Liver (tissue), 9 donors: ENCODE measurements around the gene CREB3L1. TPM values are rescaled to one million over a fixed set of nuclear protein-coding genes. Genes with fewer than 3 reads are reported as not detected.

Source experiments
- DNase-seq: peaks from one replicate; pipeline ENCODE4 v3.0.0-alpha.2; 2017; ENCODE audit warnings: low spot score
- H3K27ac ChIP-seq, 2 donors: one replicate each; pipeline ENCODE4 v1.7.0; 2013; ENCODE audit warnings: inconsistent platforms in 2 of 2, low read length in 2 of 2, control low read depth in 1 of 2, low read depth in 1 of 2, mild to moderate bottlenecking in 1 of 2
- H3K27me3 ChIP-seq, 4 donors: one replicate each; pipeline versions ENCODE4 v1.6.1 to v1.7.0; 2013; ENCODE audit warnings: low read length in 3 of 4, inconsistent platforms in 1 of 4, mild to moderate bottlenecking in 1 of 4, moderate library complexity in 1 of 4; ENCODE audit not compliant: control insufficient read depth in 4 of 4, insufficient read depth in 4 of 4
- H3K36me3 ChIP-seq, 4 donors: one replicate each; pipeline versions ENCODE4 v1.6.1 to v1.7.0; 2013; ENCODE audit warnings: low read length in 3 of 4, mild to moderate bottlenecking in 3 of 4, low read depth in 1 of 4, moderate library complexity in 1 of 4; ENCODE audit not compliant: control insufficient read depth in 4 of 4, insufficient read depth in 3 of 4
- H3K4me1 ChIP-seq, 4 donors: one replicate each; pipeline versions ENCODE4 v1.6.1 to v1.7.0; 2013; ENCODE audit warnings: low read length in 3 of 4, mild to moderate bottlenecking in 3 of 4, moderate library complexity in 1 of 4; ENCODE audit not compliant: control insufficient read depth in 4 of 4, insufficient read depth in 4 of 4
- H3K4me3 ChIP-seq, 3 donors: one replicate each; pipeline versions ENCODE4 v1.6.1 to v1.7.0; 2013; ENCODE audit warnings: low read length in 3 of 3, control low read depth in 1 of 3, low read depth in 1 of 3, mild to moderate bottlenecking in 1 of 3
- H3K9ac ChIP-seq, 2 donors: one replicate each; pipeline ENCODE4 v1.7.0; 2013; ENCODE audit warnings: low read length in 2 of 2, mild to moderate bottlenecking in 2 of 2, moderate library complexity in 2 of 2, control low read depth in 1 of 2, low read depth in 1 of 2
- H3K9me3 ChIP-seq, 4 donors: one replicate each; pipeline versions ENCODE4 v1.6.1 to v1.7.0; 2013; ENCODE audit warnings: low read length in 3 of 4; ENCODE audit not compliant: control insufficient read depth in 4 of 4
- CTCF ChIP-seq: fragments of 150-350 bp; IDR thresholded peaks from 2 replicates; pipeline ENCODE4 v1.5.1; 2017; ENCODE audit warnings: improper control_type of control experiment, low read depth, low read length; ENCODE audit not compliant: missing input control
- EGR1 ChIP-seq, 2 donors: IDR thresholded peaks; 2 replicates each; pipeline ENCODE4 v1.6.1; 2016 to 2018; ENCODE audit warnings: antibody characterized with exemption in 2 of 2, low read depth in 2 of 2
- FOXA1 ChIP-seq: IDR thresholded peaks from 2 replicates; pipeline ENCODE4 v1.6.1; 2016; ENCODE audit warnings: antibody characterized with exemption
- FOXA2 ChIP-seq: IDR thresholded peaks from 2 replicates; pipeline ENCODE4 v1.6.1; 2016; ENCODE audit warnings: antibody characterized with exemption
- RAD21 ChIP-seq, 2 donors: IDR thresholded peaks; 2 replicates each; pipeline ENCODE4 v1.6.1; 2016; ENCODE audit warnings: antibody characterized with exemption in 2 of 2, mild to moderate bottlenecking in 2 of 2
- REST ChIP-seq: IDR thresholded peaks from 2 replicates; pipeline ENCODE4 v1.6.1; 2016; ENCODE audit warnings: antibody characterized with exemption, mild to moderate bottlenecking
- TAF1 ChIP-seq: conservative IDR thresholded peaks from 2 replicates; pipeline ENCODE4 v1.6.1; 2016; ENCODE audit warnings: antibody characterized with exemption, mild to moderate bottlenecking
- YY1 ChIP-seq: IDR thresholded peaks from 2 replicates; pipeline ENCODE4 v1.6.1; 2016; ENCODE audit warnings: antibody characterized with exemption, mild to moderate bottlenecking
- WGBS: extraction: QIAGEN DNeasy Blood & Tissue Kit; methylation state at CpG from one replicate; pipeline ENCODE4 v1.1.7; 2013; 5-methylcytosine and 5-hydroxymethylcytosine counted together
- polyA plus RNA-seq, 2 donors: library from polyadenylated mRNA; stranded (reverse) in 1 of 2; unstranded in 1 of 2; fragments of 200-250 nt in 1 of 2; fragments of >200 nt in 1 of 2; fragmentation: Nextera tagmentation in 1 of 2; extraction: Ambion mirVana in 1 of 2; gene quantifications; one replicate each; pipeline versions ENCODE4 v1.2.1 to v1.2.3, GENCODE V29; 2013 to 2015
- total RNA-seq, 2 donors: library from RNA; depleted of rRNA; stranded (reverse); fragments of >200 nt; gene quantifications; one replicate each; pipeline ENCODE4 v1.2.3, GENCODE V29; 2014
- TF ChIP-seq, protein P1 (sequence below): IDR thresholded peaks from 2 replicates; pipeline ENCODE4 v1.6.1; 2016; ENCODE audit warnings: antibody characterized with exemption
- TF ChIP-seq, protein P2 (sequence below): IDR thresholded peaks from 2 replicates; pipeline ENCODE4 v1.6.1; 2016; ENCODE audit warnings: antibody characterized with exemption
- donor health status: healthy.
- donor health status: healthy.
- donor health status: healthy.
- donor health status: healthy.
- donor health status: healthy.

Gene CREB3L1
- total and polyA plus RNA-seq, 4 donors: 0.14 to 1.3 (median 0.33) TPM

- no peaks in the 10 kb centered on the region for H3K27me3 ChIP-seq
- H3K4me1 ChIP-seq: peaks cover 0 to 40% (median 29%) of the 10 kb centered on the region in 4 donors
- H3K36me3 ChIP-seq: no peaks in the 10 kb centered on the region
- H3K9me3 ChIP-seq: no peaks in the 10 kb centered on the region
- TF ChIP-seq CTCF (peak; percentile 99), FOXA2 (no peak), RAD21 (IDR thresholded peaks at IDR 0.05) (peak in 1 of 2 donors; percentile 22), YY1 (no peak)
- 12% methylated on average over 80 of the region's 80 CpGs for WGBS
- DNase-seq: peak; percentile 95
- H3K27ac ChIP-seq: peak within 1 kb of the TSS; percentile 42 to 43
- peak within 1 kb of the TSS; percentile 45 to 88 (median 71) for H3K4me3 ChIP-seq
- peak within 1 kb of the TSS; percentile 24 to 43 for H3K9ac ChIP-seq
Observed at GRCh38 chr11:46346886-46347636, 69.6 kb downstream of the CREB3L1 start, which contains the start of gene DGKZ. TSS of gene DGKZ (plus strand) at chr11:46347463. CDS start at chr11:46347660, 197 bp downstream.

GRCh38 chr11:46347637-46348311 is 70.3 kb downstream of the CREB3L1 start:
- 17% methylated on average over 63 of the region's 63 CpGs for WGBS
- DNase-seq: no peak
- no peaks in the 10 kb centered on the region for H3K27me3 ChIP-seq
- peaks cover 0 to 42% (median 30%) of the 10 kb centered on the region in 4 donors for H3K4me1 ChIP-seq
- H3K9ac ChIP-seq: peak overlapping the region; percentile 24 to 43
- no peaks in the 10 kb centered on the region for H3K36me3 ChIP-seq
- TF ChIP-seq RAD21 (IDR thresholded peaks at IDR 0.05) (no peak), REST (no peak), FOXA1 (no peak), TAF1 (no peak), EGR1 (IDR thresholded peaks at IDR 0.05; ENCODE audit: low read depth in 2 of 2) (no peak)
- TF ChIP-seq, protein P1, sequence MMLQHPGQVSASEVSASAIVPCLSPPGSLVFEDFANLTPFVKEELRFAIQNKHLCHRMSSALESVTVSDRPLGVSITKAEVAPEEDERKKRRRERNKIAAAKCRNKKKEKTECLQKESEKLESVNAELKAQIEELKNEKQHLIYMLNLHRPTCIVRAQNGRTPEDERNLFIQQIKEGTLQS: no peak
- TF ChIP-seq, protein P2, sequence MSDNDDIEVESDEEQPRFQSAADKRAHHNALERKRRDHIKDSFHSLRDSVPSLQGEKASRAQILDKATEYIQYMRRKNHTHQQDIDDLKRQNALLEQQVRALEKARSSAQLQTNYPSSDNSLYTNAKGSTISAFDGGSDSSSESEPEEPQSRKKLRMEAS: no peak
- H3K9me3 ChIP-seq: no peaks in the 10 kb centered on the region
- H3K4me3 ChIP-seq: peak overlapping the region; percentile 45 to 88 (median 71)
- peak overlapping the region; percentile 42 to 43 for H3K27ac ChIP-seq
